ENCODE data around the gene ABCF1.
A peak's percentile ranks its signal among the peaks of the same experiment; 100 is the strongest.

ABCF1 gene

DNA sequence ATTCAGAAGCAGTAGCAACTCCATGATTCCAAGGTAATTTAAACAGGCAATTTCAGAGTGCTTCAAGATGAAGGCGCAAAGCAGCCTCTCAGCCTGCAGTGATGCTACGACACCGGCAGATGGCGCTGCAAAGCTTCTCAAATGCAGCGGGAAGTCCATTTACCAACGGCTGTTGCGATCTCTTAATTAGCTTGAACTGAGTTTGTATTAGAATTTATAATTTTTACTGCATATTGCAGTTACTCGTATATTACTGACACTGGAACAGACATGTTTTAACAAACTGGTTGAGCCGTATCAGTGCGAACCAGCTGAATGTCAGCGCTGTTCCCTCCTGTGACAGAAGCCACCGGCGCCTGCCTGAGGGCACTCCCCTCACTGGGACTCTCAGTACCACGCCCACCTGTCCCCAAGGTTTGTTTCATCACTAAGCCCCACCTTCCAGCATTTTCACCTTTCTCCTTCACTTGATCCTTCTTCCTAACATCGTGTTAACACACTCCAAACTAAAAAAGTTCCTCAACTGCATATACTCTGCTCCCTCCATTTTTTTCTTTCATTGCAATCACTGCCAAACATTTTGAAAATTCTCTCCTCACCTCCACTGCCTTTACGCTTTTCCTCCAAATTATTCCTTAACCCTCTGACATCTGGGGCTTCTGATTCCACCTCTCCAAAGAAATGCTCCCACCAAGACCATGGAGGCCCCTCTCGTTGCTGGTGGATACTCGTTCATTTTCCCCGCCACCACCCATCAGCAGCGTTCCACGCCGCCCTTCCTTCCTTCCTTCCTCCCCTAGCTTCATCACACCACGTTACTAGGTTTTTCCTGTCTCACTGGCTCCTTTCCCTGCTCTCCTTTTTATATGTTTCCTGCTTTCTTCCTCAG is 29.5 kb upstream of the ABCF1 start:
- ChIA-PET POLR2A (interaction anchor here (0.6 to 3.0 kb wide), 5 partner anchors 14 to 134 kb away, joined by 3 to 17 read pairs (median 3); partner anchors contain the start of genes GNL1 and PRR3), CTCF (interaction anchor here (0.5 to 1.8 kb wide), 21 partner anchors 9 to 297 kb away, joined by 3 to 18 read pairs (median 4); partner anchors contain the start of gene ABCF1)
- TF ChIP-seq FOXM1 (IDR thresholded peaks at IDR 0.05; ENCODE audit: borderline replicate concordance) (no peak), SUZ12 (IDR thresholded peaks at IDR 0.05) (no peak), BHLHE40 (IDR thresholded peaks at IDR 0.05; ENCODE audit: borderline replicate concordance) (no peak), ARNT (IDR thresholded peaks at IDR 0.05) (no peak), SP1 (IDR thresholded peaks at IDR 0.05) (no peak), NFRKB (IDR thresholded peaks at IDR 0.05) (no peak), FOXK2 (IDR thresholded peaks at IDR 0.05) (no peak), PKNOX1 (IDR thresholded peaks at IDR 0.05) (no peak), HDGF (IDR thresholded peaks at IDR 0.05; ENCODE audit: borderline replicate concordance) (no peak), TARDBP (IDR thresholded peaks at IDR 0.05) (no peak), LEF1 (IDR thresholded peaks at IDR 0.05; ENCODE audit: borderline replicate concordance) (no peak), L3MBTL2 (conservative IDR thresholded peaks at IDR 0.05) (no peak)
- DNase-seq (ENCODE audit: extremely low spot score): peak; percentile 74

GRCh38 chr6:30542404-30542725 is 28.9 kb upstream of the ABCF1 start:
- ChIA-PET CTCF (interaction anchor here (1.2 to 1.8 kb wide), 6 partner anchors 9 to 143 kb away, joined by 4 to 18 read pairs (median 8); no protein-coding TSS in a partner anchor), POLR2A (interaction anchor here (3.0 kb wide), 1 partner anchor 14 kb away, joined by 17 read pairs; the partner anchor contains the start of genes GNL1 and PRR3)
- no peak for DNase-seq (ENCODE audit: extremely low spot score)
- TF ChIP-seq ELF4 (IDR thresholded peaks at IDR 0.05) (no peak), FOXM1 (IDR thresholded peaks at IDR 0.05; ENCODE audit: borderline replicate concordance) (no peak), CTBP1 (IDR thresholded peaks at IDR 0.05; ENCODE audit: borderline replicate concordance) (no peak), ZNF384 (IDR thresholded peaks at IDR 0.05) (no peak), L3MBTL2 (conservative IDR thresholded peaks at IDR 0.05) (no peak), FOXA1 (IDR thresholded peaks at IDR 0.05) (no peak), HDGF (IDR thresholded peaks at IDR 0.05; ENCODE audit: borderline replicate concordance) (no peak), PKNOX1 (IDR thresholded peaks at IDR 0.05) (no peak), BHLHE40 (IDR thresholded peaks at IDR 0.05; ENCODE audit: borderline replicate concordance) (no peak), ARNT (IDR thresholded peaks at IDR 0.05) (no peak), NFRKB (IDR thresholded peaks at IDR 0.05) (no peak), FOXK2 (IDR thresholded peaks at IDR 0.05) (no peak)

DNA sequence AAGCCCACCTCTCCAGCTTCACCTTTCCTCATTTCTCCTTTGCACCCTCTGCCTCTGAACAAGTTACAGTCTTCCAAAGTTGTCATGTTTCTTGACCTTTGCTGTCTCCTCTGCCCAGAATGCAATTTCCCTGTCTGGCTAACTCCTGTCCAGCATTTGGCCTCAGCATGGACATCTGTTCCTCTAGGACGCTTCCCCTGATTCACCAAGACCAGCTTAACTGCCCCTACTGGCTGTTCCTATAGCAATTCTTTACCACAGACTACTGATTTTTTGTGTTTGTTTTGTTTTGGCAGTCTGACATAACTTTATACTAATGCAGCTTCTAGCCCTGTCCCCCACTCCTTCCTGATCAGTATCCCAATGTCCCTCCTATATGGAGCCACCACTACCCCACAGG is 28.3 kb upstream of the ABCF1 start:
- TF ChIP-seq FOXA1 (IDR thresholded peaks at IDR 0.05) (no peak), ZNF384 (IDR thresholded peaks at IDR 0.05) (no peak), PKNOX1 (IDR thresholded peaks at IDR 0.05) (no peak), FOXM1 (IDR thresholded peaks at IDR 0.05; ENCODE audit: borderline replicate concordance) (no peak), ELF4 (IDR thresholded peaks at IDR 0.05) (no peak), SUZ12 (IDR thresholded peaks at IDR 0.05) (no peak), FOXK2 (IDR thresholded peaks at IDR 0.05) (no peak), L3MBTL2 (conservative IDR thresholded peaks at IDR 0.05) (no peak), LEF1 (IDR thresholded peaks at IDR 0.05; ENCODE audit: borderline replicate concordance) (no peak), BHLHE40 (IDR thresholded peaks at IDR 0.05; ENCODE audit: borderline replicate concordance) (no peak), HDGF (IDR thresholded peaks at IDR 0.05; ENCODE audit: borderline replicate concordance) (no peak), SP1 (IDR thresholded peaks at IDR 0.05) (no peak)
- no peak for DNase-seq (ENCODE audit: extremely low spot score)
- ChIA-PET POLR2A (interaction anchor here (0.6 to 3.0 kb wide), 2 partner anchors 13 to 70 kb away, joined by 3 to 17 read pairs; partner anchors contain the start of genes GNL1 and PRR3), CTCF (interaction anchor here (0.5 to 1.3 kb wide), 5 partner anchors 10 to 142 kb away, joined by 3 to 5 read pairs (median 4); no protein-coding TSS in a partner anchor)

DNA sequence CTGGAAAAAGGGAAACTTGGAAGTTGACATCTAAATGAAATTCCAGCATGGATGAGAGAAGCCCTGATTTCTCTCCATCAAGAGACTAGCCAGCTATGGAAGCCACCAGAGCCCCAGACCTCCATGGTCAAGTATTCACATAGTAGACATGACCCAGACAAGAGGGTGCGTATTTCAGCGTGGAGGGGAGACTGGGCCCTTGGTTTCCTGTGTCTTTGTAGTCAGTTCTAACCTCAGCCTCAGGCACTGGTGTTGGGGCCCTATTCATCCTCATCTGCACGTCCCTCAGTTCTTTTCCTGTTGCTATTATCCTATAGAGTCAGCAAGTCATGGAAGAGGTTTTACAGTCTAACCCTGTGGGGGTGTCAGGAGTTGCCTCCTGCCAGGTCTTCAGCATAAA is 27.4 kb upstream of the ABCF1 start:
- CTCF ChIA-PET: interaction anchor here (1.0 to 2.0 kb wide), 4 partner anchors 11 to 62 kb away, joined by 4 to 8 read pairs (median 6); no protein-coding TSS in a partner anchor

More for the DNA sequence above, 27.4 kb upstream of the ABCF1 start:
- POLR2A ChIA-PET: interaction anchor here (3.0 kb wide), 1 partner anchor 12 kb away, joined by 17 read pairs; the partner anchor contains the start of genes GNL1 and PRR3
- TF ChIP-seq CTBP1 (IDR thresholded peaks at IDR 0.05; ENCODE audit: borderline replicate concordance) (no peak), FOXK2 (IDR thresholded peaks at IDR 0.05) (no peak), NFRKB (IDR thresholded peaks at IDR 0.05) (no peak), FOXA1 (IDR thresholded peaks at IDR 0.05) (no peak), SUZ12 (IDR thresholded peaks at IDR 0.05) (no peak), LEF1 (IDR thresholded peaks at IDR 0.05; ENCODE audit: borderline replicate concordance) (no peak), SP1 (IDR thresholded peaks at IDR 0.05) (no peak), TARDBP (IDR thresholded peaks at IDR 0.05) (no peak), ZNF384 (IDR thresholded peaks at IDR 0.05) (no peak), FOXM1 (IDR thresholded peaks at IDR 0.05; ENCODE audit: borderline replicate concordance) (no peak), ARNT (IDR thresholded peaks at IDR 0.05) (no peak), L3MBTL2 (conservative IDR thresholded peaks at IDR 0.05) (no peak), BHLHE40 (IDR thresholded peaks at IDR 0.05; ENCODE audit: borderline replicate concordance) (no peak), PKNOX1 (IDR thresholded peaks at IDR 0.05) (no peak)
- DNase-seq (ENCODE audit: extremely low spot score): no peak
